Right renal cortex interstitium (tissue), 3 donors: ENCODE measurements around the gene ZBTB9. TPM values are rescaled to one million over a fixed set of nuclear protein-coding genes. Genes with fewer than 3 reads are reported as not detected.

Source experiments
- DNase-seq, 3 donors: peaks; one replicate each; pipeline ENCODE4 v3.0.0-alpha.2; 2013; ENCODE audit warnings: low read depth in 3 of 3, low spot score in 2 of 3
- polyA plus RNA-seq, 3 donors: library from polyadenylated mRNA; unstranded; fragments of 120-200 nt; gene quantifications; one replicate each; pipeline ENCODE4 v1.2.1, GENCODE V29; 2013; ENCODE audit not compliant: insufficient read length in 3 of 3

Gene ZBTB9
- polyA plus RNA-seq, 3 donors = 16.3 to 17.9 (median 16.7) TPM

DNA sequence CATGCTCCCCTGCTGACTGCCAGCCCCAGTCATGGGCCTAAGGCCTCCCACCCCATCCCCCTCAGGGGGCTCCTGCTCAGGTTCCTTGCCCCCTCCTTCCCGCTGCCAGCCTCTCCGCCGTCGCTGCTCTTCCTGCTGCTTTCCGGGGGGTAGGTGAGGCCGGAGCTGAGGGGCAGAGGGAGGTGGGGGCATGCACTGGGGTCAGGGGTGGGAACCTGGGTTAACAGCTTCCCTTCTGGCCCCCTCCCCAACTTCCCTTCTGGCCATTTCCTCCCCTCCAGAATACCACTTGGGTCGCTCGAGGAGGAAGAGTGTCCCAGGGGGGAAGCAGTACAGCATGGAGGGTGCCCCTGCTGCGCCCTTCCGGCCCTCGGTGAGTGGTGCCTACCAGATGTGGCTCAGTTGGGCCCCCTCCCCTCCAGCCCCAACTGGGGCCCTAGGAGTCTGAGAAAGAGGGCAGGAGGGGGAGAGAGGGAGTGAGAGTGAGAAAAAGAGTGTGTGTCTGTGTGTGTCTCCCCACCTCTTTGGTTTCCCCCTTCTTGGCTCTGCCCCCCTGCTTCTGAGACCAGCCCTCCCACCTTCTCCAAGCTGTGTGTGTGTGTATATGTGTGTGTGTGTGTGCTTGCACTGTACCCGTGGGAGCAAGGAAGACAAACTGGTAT lies 22.4 kb upstream of the ZBTB9 start:
- no peak for DNase-seq

DNA sequence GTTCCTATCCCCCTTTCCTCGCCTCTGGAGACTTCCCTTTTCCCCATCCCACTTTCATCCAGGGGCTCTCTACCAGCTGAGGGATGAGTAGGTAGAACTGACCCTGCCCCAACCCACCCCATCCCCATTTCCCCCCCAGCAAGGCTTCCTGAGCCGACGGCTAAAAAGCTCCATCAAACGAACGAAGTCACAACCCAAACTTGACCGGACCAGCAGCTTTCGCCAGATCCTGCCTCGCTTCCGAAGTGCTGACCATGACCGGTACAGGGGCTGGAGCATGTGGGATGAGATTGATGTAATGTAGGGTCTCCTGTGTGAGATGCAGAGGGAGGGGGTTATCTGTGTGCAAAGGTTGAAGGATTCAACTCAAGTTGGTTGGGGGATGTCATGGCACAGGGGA lies 21.8 kb upstream of the ZBTB9 start:
- DNase-seq = no peak

DNA sequence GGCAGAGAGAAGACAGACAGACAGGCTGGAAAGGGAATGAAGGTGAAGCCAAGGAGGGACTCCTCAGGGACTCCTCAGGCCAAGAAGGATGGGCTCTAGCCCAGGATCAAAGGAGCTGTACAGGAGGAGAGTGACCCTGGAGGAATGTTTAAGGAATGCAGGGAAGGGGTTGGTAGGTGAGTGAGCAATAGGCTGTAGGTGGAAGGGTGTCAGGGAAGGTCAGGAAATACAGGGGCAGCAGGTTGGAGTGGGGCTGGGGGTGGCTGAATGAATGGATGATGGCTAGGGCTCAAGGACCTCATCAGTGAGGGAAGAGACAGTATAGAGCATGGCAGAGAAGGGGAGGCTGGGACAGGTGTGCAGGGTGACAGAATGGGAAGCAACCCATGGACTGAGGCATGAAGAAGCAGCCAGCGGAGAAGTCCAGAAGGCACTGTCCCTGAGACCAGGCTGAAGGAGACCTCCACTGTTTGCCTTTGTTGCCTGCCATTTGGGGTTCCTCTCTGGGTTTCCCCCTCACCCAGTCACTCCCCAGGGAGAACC lies 21.3 kb upstream of the ZBTB9 start:
- no peak for DNase-seq

DNA sequence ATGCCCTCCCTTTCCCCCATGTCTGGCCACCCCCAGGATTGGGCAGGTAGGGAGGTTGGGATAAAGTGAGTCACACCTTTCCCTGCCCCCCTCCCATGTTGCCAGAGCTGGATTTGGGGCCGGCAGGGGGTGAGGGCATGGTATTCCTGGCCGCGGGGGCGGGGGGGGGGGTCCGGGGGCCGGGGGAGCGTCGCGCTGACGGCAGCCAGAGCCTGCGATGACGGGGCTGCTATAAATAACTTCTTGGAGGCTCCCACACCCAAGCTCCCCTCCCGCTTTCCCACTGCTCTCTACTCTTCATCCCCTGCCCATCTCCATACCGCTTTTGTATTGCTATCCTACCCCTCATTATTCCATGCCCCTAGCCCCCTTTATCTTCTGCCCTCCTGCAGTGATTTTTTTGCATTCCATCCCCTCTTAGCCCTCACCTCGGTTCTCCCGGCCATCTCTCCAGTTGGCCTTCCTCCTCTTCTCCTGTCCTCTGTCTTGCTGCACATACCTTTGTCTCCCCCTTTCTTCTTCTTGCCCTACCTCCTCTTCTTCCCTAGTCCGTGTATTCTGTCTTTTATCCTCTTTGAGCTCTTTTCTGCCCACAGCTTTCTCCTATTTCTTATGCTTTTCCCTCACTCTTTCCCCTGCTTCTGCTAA lies 20.7 kb upstream of the ZBTB9 start:
- DNase-seq = no peak

DNA sequence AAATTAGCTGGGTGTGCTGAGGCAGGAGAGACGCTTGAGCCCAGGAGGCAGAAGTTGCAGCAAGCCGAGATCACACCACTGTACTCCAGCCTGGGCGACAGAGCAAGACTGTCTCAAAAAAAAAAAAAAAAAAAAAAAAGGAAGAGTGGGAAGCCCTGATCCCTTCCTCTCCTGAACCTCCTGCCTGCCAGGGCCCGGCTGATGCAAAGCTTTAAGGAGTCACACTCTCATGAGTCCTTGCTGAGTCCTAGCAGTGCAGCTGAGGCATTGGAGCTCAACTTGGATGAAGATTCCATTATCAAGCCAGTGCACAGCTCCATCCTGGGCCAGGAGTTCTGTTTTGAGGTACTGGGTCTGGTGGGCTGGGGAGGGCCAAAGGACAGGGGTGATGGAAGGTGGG lies 19.4 kb upstream of the ZBTB9 start:
- DNase-seq = no peak

DNA sequence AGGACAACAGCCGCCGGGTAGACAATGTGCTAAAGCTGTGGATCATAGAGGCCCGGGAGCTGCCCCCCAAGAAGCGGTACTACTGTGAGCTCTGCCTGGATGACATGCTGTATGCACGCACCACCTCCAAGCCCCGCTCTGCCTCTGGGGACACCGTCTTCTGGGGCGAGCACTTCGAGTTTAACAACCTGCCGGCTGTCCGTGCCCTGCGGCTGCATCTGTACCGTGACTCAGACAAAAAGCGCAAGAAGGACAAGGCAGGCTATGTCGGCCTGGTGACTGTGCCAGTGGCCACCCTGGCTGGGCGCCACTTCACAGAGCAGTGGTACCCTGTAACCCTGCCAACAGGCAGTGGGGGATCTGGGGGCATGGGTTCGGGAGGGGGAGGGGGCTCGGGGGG lies 16.7 kb upstream of the ZBTB9 start:
- no peak for DNase-seq

DNA sequence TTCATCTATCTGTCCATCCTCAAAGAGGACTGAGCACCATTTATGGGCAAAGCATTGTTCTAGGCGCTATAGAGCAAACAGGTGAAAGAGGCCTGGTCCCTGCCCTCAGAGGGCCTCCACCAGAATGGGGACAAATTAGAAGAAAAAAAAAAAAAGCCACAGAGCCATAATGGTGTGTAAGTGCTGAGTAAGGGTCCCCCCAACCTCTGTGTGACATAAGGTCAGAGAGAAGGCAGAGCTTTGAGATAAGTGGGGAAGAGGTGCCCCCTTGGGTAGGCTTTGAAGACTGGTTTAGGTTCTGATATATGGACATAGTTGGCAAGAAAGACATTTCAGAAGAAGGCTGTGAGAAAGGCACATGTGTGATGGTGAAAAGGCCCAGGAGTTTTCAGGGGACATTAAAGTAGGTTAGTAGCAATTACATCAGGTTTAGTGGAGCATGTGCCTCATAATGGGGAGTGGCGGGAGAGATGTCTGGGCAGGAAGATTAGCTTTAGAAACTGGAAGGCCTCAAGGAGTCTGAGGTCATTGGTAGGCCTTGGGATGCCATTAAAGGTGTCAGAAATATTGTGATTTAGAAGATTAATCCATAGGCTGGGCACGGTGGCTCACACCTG lies 15.3 kb upstream of the ZBTB9 start:
- no peak for DNase-seq

DNA sequence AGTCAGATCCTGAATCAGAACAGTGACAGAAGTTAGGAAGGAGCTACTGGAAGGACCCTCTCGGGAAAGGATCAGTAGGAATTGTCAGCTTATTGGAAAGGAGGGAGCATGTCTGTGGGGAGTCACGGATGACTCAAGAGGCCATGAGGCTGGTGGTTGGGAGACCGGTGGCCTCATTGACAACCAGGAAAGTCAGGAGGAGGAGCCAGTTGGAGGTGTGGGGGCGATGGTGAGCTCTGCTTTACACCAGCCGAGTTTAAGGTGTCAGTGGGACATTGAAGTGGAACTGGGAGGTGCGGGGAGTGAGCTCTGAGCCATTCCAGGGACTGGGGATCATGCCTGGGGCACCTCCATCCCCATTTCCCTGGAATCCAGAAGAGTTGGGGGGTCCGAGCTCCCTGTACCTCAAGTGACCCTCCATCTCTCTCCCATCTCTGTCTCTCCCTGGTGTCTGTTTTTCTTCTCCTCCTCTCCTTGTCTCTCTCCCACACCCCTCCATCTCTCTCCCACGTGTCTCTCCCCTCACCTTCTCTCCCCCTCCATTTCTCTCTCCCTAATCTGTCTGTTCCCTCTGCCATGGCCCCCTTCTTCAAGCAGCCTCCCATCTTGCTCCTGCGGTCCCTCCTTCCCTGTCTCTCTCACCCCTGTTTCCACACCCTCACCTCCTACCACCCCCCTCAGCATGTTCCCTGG lies 14.3 kb upstream of the ZBTB9 start:
- DNase-seq = no peak

DNA sequence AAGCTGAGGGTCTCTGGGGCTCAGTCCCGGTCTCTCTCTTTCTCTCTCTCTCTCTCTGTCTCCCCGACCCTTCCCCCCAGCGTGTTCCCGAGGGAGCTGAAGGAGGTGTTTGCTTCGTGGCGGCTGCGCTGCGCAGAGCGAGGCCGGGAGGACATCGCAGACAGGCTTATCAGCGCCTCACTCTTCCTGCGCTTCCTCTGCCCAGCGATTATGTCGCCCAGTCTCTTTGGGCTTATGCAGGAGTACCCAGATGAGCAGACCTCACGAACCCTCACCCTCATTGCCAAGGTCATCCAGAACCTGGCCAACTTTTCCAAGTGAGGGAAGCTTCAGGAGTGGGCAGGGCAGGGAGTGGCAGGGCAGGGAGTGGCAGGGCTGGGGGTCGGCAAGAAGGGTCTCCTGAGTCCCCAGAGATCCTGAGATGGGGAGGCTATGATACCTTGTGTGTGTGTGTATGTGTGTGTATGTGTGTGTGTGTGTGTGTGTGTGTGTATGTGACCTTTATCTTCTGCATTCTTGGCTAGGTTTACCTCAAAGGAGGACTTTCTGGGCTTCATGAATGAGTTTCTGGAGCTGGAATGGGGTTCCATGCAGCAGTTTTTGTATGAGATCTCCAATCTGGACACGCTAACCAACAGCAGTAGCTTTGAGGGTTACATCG lies 13.6 kb upstream of the ZBTB9 start:
- no peak for DNase-seq

DNA sequence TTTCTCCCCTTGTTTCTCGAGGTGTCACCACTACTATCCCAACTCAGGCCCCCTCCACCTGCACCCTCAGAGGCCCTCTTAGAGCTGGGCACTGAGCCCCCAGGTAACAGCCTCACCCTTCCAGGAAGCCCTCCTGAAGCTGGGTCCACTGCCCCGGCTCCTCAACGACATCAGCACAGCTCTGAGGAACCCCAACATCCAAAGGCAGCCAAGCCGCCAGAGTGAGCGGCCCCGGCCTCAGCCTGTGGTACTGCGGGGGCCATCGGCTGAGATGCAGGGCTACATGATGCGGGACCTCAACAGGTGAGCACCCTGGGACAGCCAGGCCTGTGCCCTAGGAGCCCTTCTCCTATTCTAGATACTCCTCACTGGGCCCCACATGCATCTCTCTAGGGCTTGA lies 12.9 kb upstream of the ZBTB9 start:
- DNase-seq = no peak

DNA sequence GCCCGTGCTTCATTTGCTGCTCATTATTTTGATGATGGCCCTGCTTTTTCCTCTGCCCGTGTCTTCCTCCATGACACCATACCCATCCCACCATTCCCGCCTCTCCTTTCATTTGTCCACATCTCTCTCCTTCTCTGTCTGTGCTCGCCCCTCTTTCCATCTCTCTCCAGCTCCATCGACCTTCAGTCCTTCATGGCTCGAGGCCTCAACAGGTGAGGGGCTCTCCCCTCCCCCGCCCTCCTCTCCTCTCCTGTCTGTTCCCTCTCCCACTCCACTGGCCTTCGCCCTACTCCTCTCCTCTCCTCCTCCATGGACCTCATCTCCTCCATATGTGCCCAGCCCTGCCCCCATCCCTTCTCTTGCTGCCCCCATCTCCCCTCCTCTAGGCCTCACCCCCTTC lies 12.1 kb upstream of the ZBTB9 start:
- no peak for DNase-seq

DNA sequence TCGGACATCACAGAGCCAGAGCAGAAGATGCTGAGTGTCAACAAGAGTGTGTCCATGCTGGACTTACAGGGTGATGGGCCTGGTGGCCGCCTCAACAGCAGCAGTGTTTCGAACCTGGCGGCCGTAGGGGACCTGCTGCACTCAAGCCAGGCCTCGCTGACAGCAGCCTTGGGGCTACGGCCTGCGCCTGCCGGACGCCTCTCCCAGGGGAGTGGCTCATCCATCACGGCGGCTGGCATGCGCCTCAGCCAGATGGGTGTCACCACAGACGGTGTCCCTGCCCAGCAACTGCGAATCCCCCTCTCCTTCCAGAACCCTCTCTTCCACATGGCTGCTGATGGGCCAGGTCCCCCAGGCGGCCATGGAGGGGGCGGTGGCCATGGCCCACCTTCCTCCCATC lies 11.4 kb upstream of the ZBTB9 start:
- no peak for DNase-seq

DNA sequence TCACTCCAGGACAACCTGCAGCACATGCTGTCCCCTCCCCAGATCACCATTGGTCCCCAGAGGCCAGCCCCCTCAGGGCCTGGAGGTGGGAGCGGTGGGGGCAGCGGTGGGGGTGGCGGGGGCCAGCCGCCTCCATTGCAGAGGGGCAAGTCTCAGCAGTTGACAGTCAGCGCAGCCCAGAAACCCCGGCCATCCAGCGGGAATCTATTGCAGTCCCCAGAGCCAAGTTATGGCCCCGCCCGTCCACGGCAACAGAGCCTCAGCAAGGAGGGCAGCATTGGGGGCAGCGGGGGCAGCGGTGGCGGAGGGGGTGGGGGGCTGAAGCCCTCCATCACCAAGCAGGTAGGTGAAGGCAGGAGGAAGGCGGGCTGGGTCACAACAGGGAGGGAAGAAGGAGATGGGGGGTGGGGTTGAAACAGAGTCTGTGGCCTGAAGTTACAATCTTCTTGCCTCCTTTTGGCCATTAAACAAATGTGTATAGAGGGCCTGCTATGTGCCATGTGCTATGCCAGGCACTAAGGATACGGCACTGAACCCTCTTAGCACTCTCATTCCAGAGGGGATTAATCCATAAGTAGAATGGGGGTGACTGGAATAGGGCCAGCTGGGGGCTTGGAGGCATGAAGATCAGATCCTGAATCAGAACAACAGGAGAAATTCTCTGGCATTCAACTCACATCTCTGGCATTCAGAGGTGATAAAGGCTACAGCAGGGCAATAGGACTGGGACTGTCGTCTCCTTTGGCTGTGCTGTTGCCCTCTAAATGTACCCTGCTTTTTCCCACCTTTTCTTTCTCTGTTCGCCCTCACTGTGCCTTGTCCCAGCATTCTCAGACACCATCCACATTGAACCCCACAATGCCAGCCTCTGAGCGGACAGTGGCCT lies 10.5 kb upstream of the ZBTB9 start:
- no peak for DNase-seq

DNA sequence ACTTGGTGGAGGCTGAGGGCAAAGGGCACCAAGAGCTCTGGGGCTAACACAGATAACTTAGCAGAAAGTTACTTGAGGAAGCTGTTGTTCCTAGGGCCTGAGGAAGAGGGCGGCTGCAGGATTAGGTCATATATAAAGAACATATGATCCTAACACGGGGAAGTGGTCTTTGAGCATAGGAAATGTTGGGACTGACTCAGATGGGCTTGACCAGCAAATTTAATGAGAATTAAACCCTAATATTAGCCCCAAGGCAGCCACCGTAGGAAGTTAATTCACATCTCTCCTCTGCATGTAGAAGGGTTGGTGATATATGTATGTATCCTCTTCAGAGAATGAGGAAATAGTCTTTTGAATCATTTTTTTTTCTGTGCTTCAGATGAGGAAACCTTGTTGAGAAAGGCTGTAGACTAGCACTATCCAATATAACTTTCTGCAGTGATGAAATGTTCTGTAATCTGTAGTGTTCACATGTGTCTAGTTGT lies 9.2 kb upstream of the ZBTB9 start:
- no peak for DNase-seq

DNA sequence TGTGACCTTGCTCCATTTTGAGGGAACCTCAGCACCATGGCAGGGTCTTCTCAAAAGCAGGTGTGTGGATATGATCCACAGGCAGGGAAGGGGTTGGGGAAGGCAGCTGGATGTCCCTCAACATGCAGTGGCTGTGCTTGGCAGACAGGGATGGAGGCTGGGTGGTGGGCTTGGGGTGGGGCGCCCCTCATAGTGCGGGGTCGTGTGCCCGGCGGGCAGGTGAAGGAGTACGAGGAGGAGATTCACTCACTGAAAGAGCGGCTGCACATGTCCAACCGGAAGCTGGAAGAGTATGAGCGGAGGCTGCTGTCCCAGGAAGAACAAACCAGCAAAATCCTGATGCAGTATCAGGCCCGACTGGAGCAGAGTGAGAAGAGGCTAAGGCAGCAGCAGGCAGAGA lies 8.0 kb upstream of the ZBTB9 start:
- DNase-seq = no peak

DNA sequence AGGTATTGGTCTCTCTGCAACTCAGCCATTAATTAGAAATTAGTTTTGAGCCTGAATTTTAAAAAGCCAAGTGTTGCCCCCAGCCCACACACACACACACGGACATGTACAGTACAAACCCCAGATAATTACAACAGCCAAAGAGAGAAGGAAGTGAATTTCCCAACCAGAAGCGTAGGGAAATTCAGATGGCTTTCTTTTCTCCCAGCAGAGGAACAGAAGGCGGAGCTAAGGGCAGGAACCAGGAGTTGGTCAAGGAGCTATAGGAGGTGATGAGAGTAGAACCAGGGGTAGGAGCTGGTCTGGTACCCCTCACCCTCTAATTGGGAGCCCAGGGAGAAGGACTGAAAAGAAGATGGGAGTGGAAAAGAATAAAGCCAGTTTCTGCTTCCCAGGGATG lies 3.9 kb upstream of the ZBTB9 start:
- no peak for DNase-seq

DNA sequence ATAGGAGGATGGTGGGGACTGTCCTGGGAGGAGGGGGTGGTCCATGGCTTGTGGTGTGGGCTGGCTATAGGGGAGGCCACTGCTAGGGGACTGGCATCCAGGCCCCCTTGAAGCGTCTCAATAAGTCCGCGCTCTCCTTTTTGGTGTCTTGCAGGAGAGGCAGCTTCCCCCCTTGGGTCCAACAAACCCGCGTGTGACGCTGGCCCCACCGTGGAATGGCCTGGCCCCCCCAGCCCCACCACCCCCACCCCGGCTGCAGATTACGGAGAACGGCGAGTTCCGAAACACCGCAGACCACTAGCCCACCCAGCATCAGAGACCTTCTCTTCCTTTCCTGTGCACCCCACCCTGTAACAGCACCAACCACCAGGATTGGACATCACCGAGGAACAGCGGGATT lies 2.8 kb upstream of the ZBTB9 start:
- DNase-seq = no peak

DNA sequence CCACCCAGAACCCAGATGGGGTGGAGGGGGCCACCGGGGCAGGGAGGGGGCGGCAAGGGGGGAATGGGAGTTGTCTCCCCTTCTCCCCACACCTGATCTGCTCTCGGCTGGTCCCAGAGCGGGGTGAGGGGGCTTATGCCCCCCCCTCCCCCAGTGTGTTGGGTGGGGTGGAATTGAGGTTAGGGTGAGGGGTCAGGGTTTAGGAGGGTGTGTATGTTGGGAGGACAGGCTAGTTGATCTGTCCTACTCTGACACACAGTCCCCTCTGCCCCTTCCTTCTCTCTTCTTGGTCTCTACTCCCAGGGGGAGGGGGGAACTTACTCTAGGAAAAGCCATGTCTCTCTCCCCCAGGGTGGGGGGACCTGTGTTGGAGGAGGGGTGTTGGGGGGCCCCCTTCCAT lies 1.9 kb upstream of the ZBTB9 start:
- DNase-seq = no peak

DNA sequence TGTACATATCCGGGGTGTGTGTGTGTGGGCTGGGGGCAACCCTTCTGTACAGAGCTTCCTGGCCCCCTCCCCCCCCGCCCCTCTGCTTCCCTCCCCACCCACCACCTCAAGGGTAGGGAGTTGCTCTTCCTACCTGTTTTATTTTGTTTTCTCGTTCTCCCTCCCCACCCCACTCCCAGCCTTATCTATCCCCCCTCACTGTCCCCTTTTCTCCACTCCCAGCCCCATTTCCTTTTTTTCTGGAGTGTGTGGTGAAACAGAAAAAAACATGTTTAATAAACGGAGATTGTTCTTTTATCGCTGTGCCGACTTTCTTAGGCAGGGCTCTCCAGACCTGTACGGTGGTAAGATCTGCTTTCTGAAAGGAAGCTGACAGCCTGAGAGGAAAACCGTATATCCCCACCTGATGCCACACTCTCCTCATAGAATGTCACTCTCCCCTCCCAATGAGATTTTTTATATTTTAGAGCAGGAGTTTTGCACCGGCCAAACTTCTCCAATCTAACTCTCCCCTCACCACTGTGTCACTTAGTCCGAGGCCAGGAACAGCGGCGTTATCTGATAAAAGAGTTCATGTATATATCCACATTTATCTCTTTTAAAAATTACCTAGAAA lies 875 bp upstream of the ZBTB9 start:
- no peak for DNase-seq
